Measurements from ENCODE around the gene GRM8.

DNA sequence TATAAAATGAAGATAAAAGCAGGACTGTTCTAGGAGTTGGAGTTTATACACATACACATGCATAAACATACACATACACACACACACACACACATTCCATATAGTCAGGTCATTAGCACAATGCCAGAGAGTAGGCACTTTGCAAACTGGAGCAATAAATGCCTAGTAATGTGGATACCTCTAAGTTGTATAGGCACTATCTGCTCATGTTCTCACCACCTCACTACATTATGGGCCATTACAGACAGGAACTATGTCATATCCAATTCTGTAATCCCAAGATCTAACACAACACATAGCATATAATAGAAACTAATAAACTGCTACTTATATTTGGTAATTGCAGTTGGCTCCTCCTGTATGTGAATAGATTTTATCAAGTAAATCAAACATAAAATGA, 115.6 kb downstream of the GRM8 start:
- TF ChIP-seq, protein P1, sequence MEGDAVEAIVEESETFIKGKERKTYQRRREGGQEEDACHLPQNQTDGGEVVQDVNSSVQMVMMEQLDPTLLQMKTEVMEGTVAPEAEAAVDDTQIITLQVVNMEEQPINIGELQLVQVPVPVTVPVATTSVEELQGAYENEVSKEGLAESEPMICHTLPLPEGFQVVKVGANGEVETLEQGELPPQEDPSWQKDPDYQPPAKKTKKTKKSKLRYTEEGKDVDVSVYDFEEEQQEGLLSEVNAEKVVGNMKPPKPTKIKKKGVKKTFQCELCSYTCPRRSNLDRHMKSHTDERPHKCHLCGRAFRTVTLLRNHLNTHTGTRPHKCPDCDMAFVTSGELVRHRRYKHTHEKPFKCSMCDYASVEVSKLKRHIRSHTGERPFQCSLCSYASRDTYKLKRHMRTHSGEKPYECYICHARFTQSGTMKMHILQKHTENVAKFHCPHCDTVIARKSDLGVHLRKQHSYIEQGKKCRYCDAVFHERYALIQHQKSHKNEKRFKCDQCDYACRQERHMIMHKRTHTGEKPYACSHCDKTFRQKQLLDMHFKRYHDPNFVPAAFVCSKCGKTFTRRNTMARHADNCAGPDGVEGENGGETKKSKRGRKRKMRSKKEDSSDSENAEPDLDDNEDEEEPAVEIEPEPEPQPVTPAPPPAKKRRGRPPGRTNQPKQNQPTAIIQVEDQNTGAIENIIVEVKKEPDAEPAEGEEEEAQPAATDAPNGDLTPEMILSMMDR (IDR thresholded peaks at IDR 0.05; ENCODE audit: borderline replicate concordance, extremely low read depth, low read length, poor library complexity, severe bottlenecking) = no peak
- no peak for TF ChIP-seq EZH2 (IDR thresholded peaks at IDR 0.05; ENCODE audit: borderline replicate concordance, low read depth, low read length, severe bottlenecking)

All from DND-41 (cell line).